H1 (cell line): ENCODE measurements around the gene SLC35G2. TPM values are rescaled to one million over a fixed set of nuclear protein-coding genes. Genes with fewer than 3 reads are reported as not detected.

Source experiments
- CTCF ChIA-PET: fragments of 300-600 bp; sonication (Branson Sonifier 250); formaldehyde crosslinking; loops from one replicate; lab custom pipeline; 2021; ENCODE audit not compliant: partially characterized antibody; lab: Charles Lee
- POLR2A ChIA-PET: fragments of 300-600 bp; sonication (Branson Sonifier 250); formaldehyde crosslinking; loops from one replicate; lab custom pipeline; 2021; ENCODE audit warnings: inconsistent platforms; ENCODE audit not compliant: partially characterized antibody; lab: Charles Lee
- DNase-seq, 2 experiments: peaks; one replicate each; pipeline versions ENCODE4 v3.0.0 to v3.0.0-alpha.2; 2010 to 2022; ENCODE audit warnings: low spot score in 2 of 2, low read depth in 1 of 2, mixed read lengths in 1 of 2
- FAIRE-seq: peaks from 2 replicates; lab custom pipeline; 2011; peaks lifted over from hg19 to GRCh38; lab: Jason Lieb, UNC
- H2AFZ ChIP-seq: 2 replicates; pipeline ENCODE4 v1.8.1; 2012; ENCODE audit warnings: low read length, inconsistent platforms
- H2AK5ac ChIP-seq: 2 replicates; pipeline ENCODE4 v1.6.1; 2013; ENCODE audit warnings: low read depth, low read length
- H2BK120ac ChIP-seq: replicated peaks from 2 replicates; pipeline ENCODE3; 2013; ENCODE audit warnings: low read depth, low read length, inconsistent platforms
- H2BK12ac ChIP-seq: 2 replicates; pipeline ENCODE4 v1.6.1; 2013; ENCODE audit warnings: low read depth, low read length
- H2BK15ac ChIP-seq: 2 replicates; pipeline ENCODE4 v1.6.1; 2013; ENCODE audit warnings: low read length
- H2BK20ac ChIP-seq: 2 replicates; pipeline ENCODE4 v1.6.1; 2013; ENCODE audit warnings: low read length
- H2BK5ac ChIP-seq: 2 replicates; pipeline ENCODE4 v1.6.1; 2013; ENCODE audit warnings: low read depth, low read length
- H3K14ac ChIP-seq: 2 replicates; pipeline ENCODE4 v1.6.1; 2013; ENCODE audit warnings: inconsistent platforms; ENCODE audit not compliant: insufficient read length
- H3K18ac ChIP-seq: 2 replicates; pipeline ENCODE4 v1.6.1; 2013; ENCODE audit warnings: low read length; ENCODE audit errors: extremely low read depth
- H3K23ac ChIP-seq: 2 replicates; pipeline ENCODE4 v1.6.1; 2013; ENCODE audit warnings: inconsistent platforms; ENCODE audit not compliant: insufficient read length
- H3K23me2 ChIP-seq: 2 replicates; pipeline ENCODE4 v1.6.1; 2013; ENCODE audit warnings: low read depth, low read length
- H3K27ac ChIP-seq: 2 replicates; pipeline ENCODE4 v1.6.1; 2011; ENCODE audit warnings: low read depth, low read length, inconsistent platforms
- H3K27me3 ChIP-seq, 4 experiments: replicated peaks in 1 of 4; 1 replicate in 1 of 4; 2 replicates in 3 of 4; pipeline versions ENCODE4 v1.6.1 to v1.8.1; 2011 to 2013; ENCODE audit warnings: low read length in 3 of 4, mild to moderate bottlenecking in 3 of 4, inconsistent platforms in 2 of 4, mixed read lengths in 2 of 4, moderate library complexity in 1 of 4; ENCODE audit not compliant: control insufficient read depth in 3 of 4, insufficient read depth in 3 of 4; ENCODE audit errors: extremely low read depth in 1 of 4
- H3K36me3 ChIP-seq, 4 experiments: 2 replicates each; pipeline versions ENCODE4 v1.6.1 to v1.8.1; 2011 to 2013; ENCODE audit warnings: mild to moderate bottlenecking in 4 of 4, low read length in 3 of 4, moderate library complexity in 2 of 4, control low read depth in 1 of 4, inconsistent platforms in 1 of 4; ENCODE audit not compliant: insufficient read depth in 4 of 4, control insufficient read depth in 2 of 4
- H3K4ac ChIP-seq: replicated peaks from 2 replicates; pipeline ENCODE3; 2013; ENCODE audit warnings: low read length, low read depth, mixed read lengths, inconsistent platforms; ENCODE audit not compliant: insufficient read length
- H3K4me1 ChIP-seq, 4 experiments: replicated peaks in 1 of 4; 1 replicate in 1 of 4; 2 replicates in 3 of 4; pipeline versions ENCODE4 v1.6.1 to v1.8.1; 2011 to 2013; ENCODE audit warnings: low read length in 3 of 4, inconsistent platforms in 2 of 4, mixed read lengths in 1 of 4; ENCODE audit not compliant: insufficient read depth in 4 of 4, control insufficient read depth in 3 of 4
- H3K4me2 ChIP-seq, 2 experiments: 2 replicates each; pipeline versions ENCODE4 v1.6.1 to v1.8.1; 2011 to 2013; ENCODE audit warnings: low read depth in 2 of 2, low read length in 2 of 2, control low read depth in 1 of 2, inconsistent platforms in 1 of 2, mild to moderate bottlenecking in 1 of 2; ENCODE audit not compliant: insufficient read depth in 1 of 2
- H3K4me3 ChIP-seq, 4 experiments: fragments of 200-600, 300-600 bp in 1 of 4; sonication (generic), shearing (Covaris generic), sonication (Bioruptor Twin) in 1 of 4; 2 replicates each; pipeline versions ENCODE4 v1.5.1 to v1.8.1; 2011 to 2016; ENCODE audit warnings: low read length in 4 of 4, low read depth in 3 of 4, control low read depth in 2 of 4, inconsistent platforms in 2 of 4, mild to moderate bottlenecking in 2 of 4, mixed read lengths in 1 of 4, moderate library complexity in 1 of 4; ENCODE audit not compliant: insufficient read depth in 2 of 4; ENCODE audit errors: extremely low read depth in 1 of 4
- H3K56ac ChIP-seq: replicated peaks from 2 replicates; pipeline ENCODE3; 2013; ENCODE audit warnings: low read depth, mild to moderate bottlenecking, mixed read lengths, low read length, inconsistent platforms; ENCODE audit not compliant: insufficient read length
- H3K79me1 ChIP-seq: 2 replicates; pipeline ENCODE4 v1.6.1; 2013; ENCODE audit warnings: low read depth, low read length, control low read depth
- H3K79me2 ChIP-seq, 2 experiments: 2 replicates each; pipeline versions ENCODE4 v1.6.1 to v1.8.1; 2012 to 2013; ENCODE audit warnings: low read length in 2 of 2, mild to moderate bottlenecking in 2 of 2, inconsistent platforms in 1 of 2; ENCODE audit not compliant: insufficient read depth in 2 of 2, control insufficient read depth in 1 of 2
- H3K9ac ChIP-seq, 4 experiments: replicated peaks in 1 of 4; 1 replicate in 1 of 4; 2 replicates in 3 of 4; pipeline versions ENCODE4 v1.6.1 to v1.8.1; 2011 to 2013; ENCODE audit warnings: low read depth in 3 of 4, low read length in 3 of 4, control low read depth in 2 of 4, mild to moderate bottlenecking in 2 of 4, moderate library complexity in 2 of 4, inconsistent platforms in 1 of 4; ENCODE audit errors: extremely low read depth in 1 of 4
- H3K9me3 ChIP-seq, 2 experiments: 2 replicates each; pipeline versions ENCODE4 v1.6.1 to v1.8.1; 2012 to 2013; ENCODE audit warnings: mild to moderate bottlenecking in 2 of 2, moderate library complexity in 2 of 2, control low read depth in 1 of 2, inconsistent platforms in 1 of 2, low read depth in 1 of 2, low read length in 1 of 2, mixed read lengths in 1 of 2; ENCODE audit not compliant: insufficient read depth in 2 of 2
- H4K20me1 ChIP-seq, 2 experiments: replicated peaks in 1 of 2; 2 replicates each; pipeline versions ENCODE3 to v1.8.1; 2011 to 2013; ENCODE audit warnings: inconsistent platforms in 2 of 2, low read length in 2 of 2, mild to moderate bottlenecking in 1 of 2; ENCODE audit not compliant: insufficient read depth in 2 of 2, control insufficient read depth in 1 of 2
- H4K5ac ChIP-seq: 2 replicates; pipeline ENCODE4 v1.6.1; 2013; ENCODE audit warnings: low read length, low read depth, mixed read lengths, inconsistent platforms; ENCODE audit not compliant: insufficient read length
- H4K8ac ChIP-seq: 2 replicates; pipeline ENCODE4 v1.8.0; 2013; ENCODE audit warnings: mild to moderate bottlenecking, moderate library complexity, low read length, inconsistent platforms; ENCODE audit not compliant: insufficient read depth; ENCODE audit errors: extremely low read depth
- H4K91ac ChIP-seq: replicated peaks from 2 replicates; pipeline ENCODE3; 2013; ENCODE audit warnings: low read length, mixed read lengths, inconsistent platforms; ENCODE audit not compliant: insufficient read length
- ASH2L ChIP-seq: fragments of 200-600, 300-600 bp; sonication (generic); IDR thresholded peaks from one replicate; pipeline ENCODE4 v1.7.1; 2017; ENCODE audit warnings: low read length
- BRCA1 ChIP-seq: IDR thresholded peaks from 2 replicates; pipeline ENCODE4 v1.6.1; 2012; ENCODE audit warnings: low read depth, low read length, improper control_type of control experiment
- CBX8 ChIP-seq: fragments of 300-800, 300-1000 bp; sonication (generic); IDR thresholded peaks from 2 replicates; pipeline ENCODE4 v1.7.1; 2016; ENCODE audit warnings: low read depth, low read length, borderline replicate concordance
- CEBPB ChIP-seq: IDR thresholded peaks from 2 replicates; pipeline ENCODE4 v1.6.1; 2012; ENCODE audit warnings: low read depth, low read length
- CHD1 ChIP-seq: IDR thresholded peaks from 2 replicates; pipeline ENCODE4 v1.6.1; 2012; ENCODE audit warnings: low read depth, low read length, improper control_type of control experiment
- E2F6 ChIP-seq: IDR thresholded peaks from 2 replicates; pipeline ENCODE4 v1.6.1; 2012; ENCODE audit warnings: inconsistent platforms
- EGR1 ChIP-seq: IDR thresholded peaks from 2 replicates; pipeline ENCODE4 v1.6.1; 2011; ENCODE audit warnings: low read depth, low read length, borderline replicate concordance
- FOSL1 ChIP-seq: IDR thresholded peaks from 2 replicates; pipeline ENCODE4 v1.6.1; 2011; ENCODE audit warnings: mild to moderate bottlenecking, low read depth, low read length, moderate library complexity; ENCODE audit not compliant: insufficient read depth
- HDAC2 ChIP-seq, 2 experiments: fragments of 300-600 bp in 1 of 2; sonication (generic) in 1 of 2; IDR thresholded peaks; 2 replicates each; pipeline ENCODE4 v1.6.1; 2011 to 2012; ENCODE audit warnings: low read depth in 2 of 2, low read length in 2 of 2, mild to moderate bottlenecking in 2 of 2, moderate library complexity in 2 of 2, borderline replicate concordance in 1 of 2, inconsistent platforms in 1 of 2
- JUN ChIP-seq: IDR thresholded peaks from 2 replicates; pipeline ENCODE4 v1.6.1; 2011; ENCODE audit warnings: low read depth, mild to moderate bottlenecking, improper control_type of control experiment, low read length
- KDM1A ChIP-seq: fragments of 200-600, 300-600 bp; sonication (generic); IDR thresholded peaks from 2 replicates; pipeline ENCODE4 v1.7.1; 2016; ENCODE audit warnings: mild to moderate bottlenecking, low read length, borderline replicate concordance
- PHF8 ChIP-seq: fragments of 200-600 bp; sonication (generic); conservative IDR thresholded peaks from 2 replicates; pipeline ENCODE4 v1.7.1; 2012; ENCODE audit warnings: low read depth, mild to moderate bottlenecking, inconsistent platforms, low read length, moderate library complexity
- POU5F1 ChIP-seq: IDR thresholded peaks from 2 replicates; pipeline ENCODE4 v1.6.1; 2011; ENCODE audit warnings: low read depth, mild to moderate bottlenecking, low read length, moderate library complexity
- TBP ChIP-seq: IDR thresholded peaks from 2 replicates; pipeline ENCODE4 v1.6.1; 2011; ENCODE audit warnings: low read depth, low read length, improper control_type of control experiment
- WGBS, 2 experiments: shearing (Covaris generic) in 1 of 2; methylation state at CpG; one replicate each; pipeline versions ENCODE4 v1.1.6 to v1.1.7; 2013 to 2015; ENCODE audit warnings: low lambda C conversion rate in 2 of 2, mixed read lengths in 2 of 2, inconsistent platforms in 1 of 2, low coverage in 1 of 2, missing lambda C conversion rate in 1 of 2; ENCODE audit not compliant: insufficient replicate concordance in 2 of 2, insufficient coverage in 1 of 2, insufficient read length in 1 of 2; ENCODE audit errors: extremely low coverage in 1 of 2, missing lambda C conversion rate in 1 of 2; 5-methylcytosine and 5-hydroxymethylcytosine counted together
- polyA plus RNA-seq, 7 experiments: library from polyadenylated mRNA; depleted of rRNA in 3 of 7; stranded (reverse) in 5 of 7; unstranded in 2 of 7; fragments of >200 nt in 5 of 7; fragments of 200-250 nt in 2 of 7; gene quantifications; 1 replicate in 5 of 7; 2 replicates in 1 of 7; 4 replicates in 1 of 7; pipeline versions ENCODE4 v1.2.1 to v1.2.3, GENCODE V29; 2011 to 2013; ENCODE audit warnings: missing spikeins in 2 of 7, mixed read lengths in 2 of 7
- total RNA-seq: library from RNA; stranded (reverse); fragmentation: NEBNext Ultra II Directional; extraction: Animal tissue kit (Norgen Biotek cat#: 25700); gene quantifications from 2 replicates; pipeline ENCODE4 v1.2.1, GENCODE V29; 2021

SLC35G2 gene
- total and polyA plus RNA-seq, 2 of the 8 experiments (the other 6 are each of a cell fraction or from before 2014, with no cell fraction given), result 5.2 to 6.4 TPM

- H3K27me3 ChIP-seq, result peaks cover 0 to 9% (median 5%) of the 10 kb centered on the region in 4 experiments; a peak in 6 of 7 replicates
- H3K4ac ChIP-seq, result no peak overlapping the region
- H3K4me1 ChIP-seq, result peaks cover 0 to 9% (median 4%) of the 10 kb centered on the region in 4 experiments; a peak in 4 of 7 replicates
- H2BK120ac ChIP-seq, result no peak overlapping the region
- H3K9me3 ChIP-seq, result no peaks in the 10 kb centered on the region
- H3K27ac ChIP-seq, result no peak overlapping the region
- 0 out of 2 replicates have a peak overlapping the region, but pooled peaks have one; percentile 46 for H2BK15ac ChIP-seq
- H2AK5ac ChIP-seq, result no peak overlapping the region
- H2BK20ac ChIP-seq, result no peak overlapping the region
- H3K18ac ChIP-seq, result no peak overlapping the region
- H3K23ac ChIP-seq, result no peak overlapping the region
- FAIRE-seq, result no peak
- H3K14ac ChIP-seq, result no peak overlapping the region
- H3K79me2 ChIP-seq, result peaks cover 0 to 5% of the 10 kb centered on the region in 2 experiments; a peak in 2 of 4 replicates
- H3K4me2 ChIP-seq, result no peak overlapping the region; a peak in 1 of 4 replicates
- CTCF ChIA-PET, result interaction anchor here (1.0 kb wide), 1 partner anchor 44 kb away, joined by 3 read pairs; no protein-coding TSS in a partner anchor
- 77% methylated on average over 1 of the region's 1 CpG; no CpG with 5 or more reads in 1 of the 2 experiments for WGBS, 2 experiments
- no peak for DNase-seq
- H4K91ac ChIP-seq, result no peak overlapping the region
- H3K79me1 ChIP-seq, result peaks cover 2% of the 10 kb centered on the region; the same call in 1 of the 2 replicates
- no peak overlapping the region for H3K56ac ChIP-seq
- H2AFZ ChIP-seq, result no peak overlapping the region
- no peak overlapping the region for H4K5ac ChIP-seq
- H2BK12ac ChIP-seq, result no peak overlapping the region
- H3K9ac ChIP-seq, result no peak overlapping the region
- H3K4me3 ChIP-seq, result no peak overlapping the region
- no peaks in the 10 kb centered on the region for H3K36me3 ChIP-seq
- peaks cover 0 to 7% of the 10 kb centered on the region in 2 experiments for H4K20me1 ChIP-seq
- peaks cover 11% of the 10 kb centered on the region for H3K23me2 ChIP-seq
- no peak overlapping the region for H2BK5ac ChIP-seq
- POLR2A ChIA-PET, result no interaction called here
- no peak overlapping the region for H4K8ac ChIP-seq
- no peak for TF ChIP-seq POU5F1
- no peak for TF ChIP-seq CBX8
- TF ChIP-seq JUN, result no peak
- TF ChIP-seq TBP, result no peak
- TF ChIP-seq CEBPB, result no peak
- TF ChIP-seq CHD1, result no peak
- no peak for TF ChIP-seq PHF8
- TF ChIP-seq KDM1A, result no peak
- no peak for TF ChIP-seq E2F6
- TF ChIP-seq BRCA1, result no peak
- TF ChIP-seq HDAC2 (IDR thresholded peaks at IDR 0.05; ENCODE audit: borderline replicate concordance in 1 of 2, low read depth in 2 of 2, low read length in 2 of 2), result no peak
- TF ChIP-seq EGR1, result no peak
- no peak for TF ChIP-seq ASH2L
- TF ChIP-seq FOSL1, result no peak
Observed at GRCh38 chr3:136817448-136817847, 1.5 kb upstream of the SLC35G2 start.
